Heart right ventricle (tissue), 16 donors: ENCODE data around the gene B2M. TPM values are rescaled to one million over a fixed set of nuclear protein-coding genes. Genes with fewer than 3 reads are reported as not detected.

Experiments
- ATAC-seq, 8 donors: fragments of 200-7000 bp; cut with Tn5 transposase; one replicate each; pipeline ENCODE4 v1.9.1; 2020; ENCODE audit warnings: mild to moderate bottlenecking in 8 of 8, moderate library complexity in 8 of 8, moderate number of reproducible peaks in 1 of 8
- DNase-seq, 2 donors: peaks; one replicate each; pipeline ENCODE4 v3.0.0-alpha.2; 2020
- H3K27ac ChIP-seq, 10 donors: fragments of 200-600 bp; sonication (generic) in 2 of 10; one replicate each; pipeline versions ENCODE4 v1.5.0 to v1.8.0; 2020 to 2022; ENCODE audit warnings: mild to moderate bottlenecking in 3 of 10
- H3K27me3 ChIP-seq, 7 donors: fragments of 200-600 bp; one replicate each; pipeline ENCODE4 v1.8.0; 2021 to 2022; ENCODE audit warnings: mild to moderate bottlenecking in 2 of 7
- H3K36me3 ChIP-seq, 9 donors: fragments of 200-600 bp; sonication (generic) in 1 of 9; one replicate each; pipeline versions ENCODE4 v1.5.0 to v1.8.0; 2020 to 2022; ENCODE audit warnings: mild to moderate bottlenecking in 2 of 9
- H3K4me1 ChIP-seq, 9 donors: fragments of 200-600 bp; sonication (generic) in 1 of 9; one replicate each; pipeline versions ENCODE4 v1.5.0 to v1.8.0; 2020 to 2022; ENCODE audit warnings: mild to moderate bottlenecking in 4 of 9
- H3K4me3 ChIP-seq, 10 donors: fragments of 200-600 bp; sonication (generic) in 2 of 10; one replicate each; pipeline versions ENCODE4 v1.5.0 to v1.8.0; 2020 to 2022; ENCODE audit warnings: mild to moderate bottlenecking in 7 of 10, moderate library complexity in 2 of 10
- H3K9me3 ChIP-seq, 11 donors: fragments of 200-600 bp in 10 of 11; sonication (generic) in 2 of 11; one replicate each; pipeline versions ENCODE4 v1.5.0 to v1.8.0; 2013 to 2022; ENCODE audit warnings: mild to moderate bottlenecking in 2 of 11, control low read depth in 1 of 11, moderate library complexity in 1 of 11
- WGBS, 2 donors: extraction: QIAGEN DNeasy Blood & Tissue Kit; methylation state at CpG; one replicate each; pipeline ENCODE4 v1.1.7; 2013; ENCODE audit warnings: inconsistent platforms in 1 of 2; 5-methylcytosine and 5-hydroxymethylcytosine counted together
- intact Hi-C, 10 donors: fragments of 100-400 bp; cut with DNase I; formaldehyde crosslinking; loops; one replicate each; pipeline versions ENCODE4 v1.11.1 to v1.14.2; 2022
- polyA plus RNA-seq, 2 donors: library from polyadenylated mRNA; stranded (reverse); fragments of 200-250 nt; gene quantifications; one replicate each; pipeline ENCODE4 v1.2.3, GENCODE V29; 2013
- total RNA-seq, 10 donors: library from RNA; stranded (reverse); fragmentation: NEBNext Ultra II Directional in 3 of 10; extraction: Animal tissue kit (Norgen Biotek cat#: 25700) in 3 of 10; gene quantifications; one replicate each; pipeline versions ENCODE4 v1.2.1 to v1.2.4, GENCODE V29; 2021 to 2023
- TF ChIP-seq, protein P1 (sequence below), 9 donors: fragments of 200-600 bp; sonication (generic) in 2 of 9; IDR thresholded peaks; one replicate each; pipeline versions ENCODE4 v1.5.0 to v1.8.0; 2021 to 2022; ENCODE audit warnings: antibody characterized with exemption in 9 of 9, mild to moderate bottlenecking in 5 of 9, moderate library complexity in 1 of 9
- donor health status: Arrhythmogenic right ventricular cardiomyopathy.
- donor health status: ischemic (EF 13 %, LVEDD 7.1; RV severe dilation, severe dysfunction).
- donor health status: healthy with polysubstance abuse.
- donor health status: DM: no; HTN: yes; CAD: no.
- donor health status: DM: no; HTN: no; CAD: no.
- donor health status: ischemic (EF 25% LVEDD 6.9; RV normal size, moderate dysfunction).
- donor health status: ischemic (EF 25% LVEDD 5.7; RV mildly dilated, moderate dysfunction).
- donor health status: healthy.
- donor health status: DM: yes; HTN: yes; CAD: no.
- donor health status: Ischemic cardiomyopathy.
- donor health status: ischemic (EF 35%, LVEDD 5.7; RV mildly dilated, moderate dysfunction).
- donor health status: nonischemic (EF 11% LVEDD 7.7; RV severe dilation, severe dysfunction).
- donor health status: DM: yes; HTN: yes; CAD: no.
- donor health status: PGD.
- donor health status: ischemic (EF 29% LVEDD 5.4; RV normal size, mild dysfunction).
- donor health status: nonischemic (EF 23%, LVEDD 6.1; RV moderate dilation, normal function).

The B2M gene
- total and polyA plus RNA-seq, 12 donors, result 782 to 5,382 (median 1,085) TPM

DNA sequence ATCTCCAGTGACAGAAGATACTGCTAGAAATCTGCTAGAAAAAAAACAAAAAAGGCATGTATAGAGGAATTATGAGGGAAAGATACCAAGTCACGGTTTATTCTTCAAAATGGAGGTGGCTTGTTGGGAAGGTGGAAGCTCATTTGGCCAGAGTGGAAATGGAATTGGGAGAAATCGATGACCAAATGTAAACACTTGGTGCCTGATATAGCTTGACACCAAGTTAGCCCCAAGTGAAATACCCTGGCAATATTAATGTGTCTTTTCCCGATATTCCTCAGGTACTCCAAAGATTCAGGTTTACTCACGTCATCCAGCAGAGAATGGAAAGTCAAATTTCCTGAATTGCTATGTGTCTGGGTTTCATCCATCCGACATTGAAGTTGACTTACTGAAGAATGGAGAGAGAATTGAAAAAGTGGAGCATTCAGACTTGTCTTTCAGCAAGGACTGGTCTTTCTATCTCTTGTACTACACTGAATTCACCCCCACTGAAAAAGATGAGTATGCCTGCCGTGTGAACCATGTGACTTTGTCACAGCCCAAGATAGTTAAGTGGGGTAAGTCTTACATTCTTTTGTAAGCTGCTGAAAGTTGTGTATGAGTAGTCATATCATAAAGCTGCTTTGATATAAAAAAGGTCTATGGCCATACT lies 4.0 kb downstream of the B2M start:
- H3K27me3 ChIP-seq, result no peaks in the 10 kb centered on the region
- DNase-seq (no peak), ATAC-seq (no peak)
- TF ChIP-seq, protein P1, sequence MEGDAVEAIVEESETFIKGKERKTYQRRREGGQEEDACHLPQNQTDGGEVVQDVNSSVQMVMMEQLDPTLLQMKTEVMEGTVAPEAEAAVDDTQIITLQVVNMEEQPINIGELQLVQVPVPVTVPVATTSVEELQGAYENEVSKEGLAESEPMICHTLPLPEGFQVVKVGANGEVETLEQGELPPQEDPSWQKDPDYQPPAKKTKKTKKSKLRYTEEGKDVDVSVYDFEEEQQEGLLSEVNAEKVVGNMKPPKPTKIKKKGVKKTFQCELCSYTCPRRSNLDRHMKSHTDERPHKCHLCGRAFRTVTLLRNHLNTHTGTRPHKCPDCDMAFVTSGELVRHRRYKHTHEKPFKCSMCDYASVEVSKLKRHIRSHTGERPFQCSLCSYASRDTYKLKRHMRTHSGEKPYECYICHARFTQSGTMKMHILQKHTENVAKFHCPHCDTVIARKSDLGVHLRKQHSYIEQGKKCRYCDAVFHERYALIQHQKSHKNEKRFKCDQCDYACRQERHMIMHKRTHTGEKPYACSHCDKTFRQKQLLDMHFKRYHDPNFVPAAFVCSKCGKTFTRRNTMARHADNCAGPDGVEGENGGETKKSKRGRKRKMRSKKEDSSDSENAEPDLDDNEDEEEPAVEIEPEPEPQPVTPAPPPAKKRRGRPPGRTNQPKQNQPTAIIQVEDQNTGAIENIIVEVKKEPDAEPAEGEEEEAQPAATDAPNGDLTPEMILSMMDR (IDR thresholded peaks at IDR 0.05), result no peak
- H3K27ac ChIP-seq, result peak overlapping the region in 9 of 10 donors; percentile 1 to 100 (median 38)
- peak overlapping the region in 6 of 10 donors; percentile 88 to 95 (median 90) for H3K4me3 ChIP-seq
- peaks cover 0 to 79% (median 37%) of the 10 kb centered on the region in 9 donors for H3K36me3 ChIP-seq
- H3K4me1 ChIP-seq, result peaks cover 5 to 71% (median 43%) of the 10 kb centered on the region in 9 donors
- H3K9me3 ChIP-seq, result no peaks in the 10 kb centered on the region
- intact Hi-C loops, result no loop called here
- 60 to 66% methylated on average over 6 of the region's 6 CpGs for WGBS, 2 donors

DNA sequence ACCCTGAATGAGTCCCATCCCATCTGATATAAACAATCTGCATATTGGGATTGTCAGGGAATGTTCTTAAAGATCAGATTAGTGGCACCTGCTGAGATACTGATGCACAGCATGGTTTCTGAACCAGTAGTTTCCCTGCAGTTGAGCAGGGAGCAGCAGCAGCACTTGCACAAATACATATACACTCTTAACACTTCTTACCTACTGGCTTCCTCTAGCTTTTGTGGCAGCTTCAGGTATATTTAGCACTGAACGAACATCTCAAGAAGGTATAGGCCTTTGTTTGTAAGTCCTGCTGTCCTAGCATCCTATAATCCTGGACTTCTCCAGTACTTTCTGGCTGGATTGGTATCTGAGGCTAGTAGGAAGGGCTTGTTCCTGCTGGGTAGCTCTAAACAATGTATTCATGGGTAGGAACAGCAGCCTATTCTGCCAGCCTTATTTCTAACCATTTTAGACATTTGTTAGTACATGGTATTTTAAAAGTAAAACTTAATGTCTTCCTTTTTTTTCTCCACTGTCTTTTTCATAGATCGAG lies 4.5 kb downstream of the B2M start:
- intact Hi-C loops, result no loop called here
- Histone ChIP-seq H3K36me3 (peaks cover 0 to 79% (median 37%) of the 10 kb centered on the region in 9 donors), H3K27ac (peak overlapping the region in 9 of 10 donors; percentile 1 to 100 (median 38)), H3K4me3 (peak overlapping the region in 6 of 10 donors; percentile 88 to 95 (median 90)), H3K27me3 (no peaks in the 10 kb centered on the region), H3K9me3 (no peaks in the 10 kb centered on the region), H3K4me1 (peaks cover 5 to 77% (median 43%) of the 10 kb centered on the region in 9 donors)
- ATAC-seq, result no peak
- TF ChIP-seq, protein P1 (IDR thresholded peaks at IDR 0.05), result no peak
- 56 to 60% methylated on average over 2 of the region's 2 CpGs for WGBS, 2 donors
- DNase-seq, result no peak

DNA sequence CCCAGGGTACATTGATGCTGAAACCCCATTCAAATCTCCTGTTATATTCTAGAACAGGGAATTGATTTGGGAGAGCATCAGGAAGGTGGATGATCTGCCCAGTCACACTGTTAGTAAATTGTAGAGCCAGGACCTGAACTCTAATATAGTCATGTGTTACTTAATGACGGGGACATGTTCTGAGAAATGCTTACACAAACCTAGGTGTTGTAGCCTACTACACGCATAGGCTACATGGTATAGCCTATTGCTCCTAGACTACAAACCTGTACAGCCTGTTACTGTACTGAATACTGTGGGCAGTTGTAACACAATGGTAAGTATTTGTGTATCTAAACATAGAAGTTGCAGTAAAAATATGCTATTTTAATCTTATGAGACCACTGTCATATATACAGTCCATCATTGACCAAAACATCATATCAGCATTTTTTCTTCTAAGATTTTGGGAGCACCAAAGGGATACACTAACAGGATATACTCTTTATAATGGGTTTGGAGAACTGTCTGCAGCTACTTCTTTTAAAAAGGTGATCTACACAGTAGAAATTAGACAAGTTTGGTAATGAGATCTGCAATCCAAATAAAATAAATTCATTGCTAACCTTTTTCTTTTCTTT lies 5.8 kb downstream of the B2M start:
- H3K27me3 ChIP-seq, result no peaks in the 10 kb centered on the region
- intact Hi-C loops, result no loop called here
- DNase-seq (no peak), ATAC-seq (no peak)
- H3K27ac ChIP-seq, result peak overlapping the region in 2 of 10 donors; percentile 30 to 99
- TF ChIP-seq, protein P1 (IDR thresholded peaks at IDR 0.05), result no peak
- H3K9me3 ChIP-seq, result no peaks in the 10 kb centered on the region
- 79 to 88% methylated on average over 2 of the region's 2 CpGs for WGBS, 2 donors
- H3K4me3 ChIP-seq, result peak overlapping the region in 2 of 10 donors; percentile 91 to 94
- H3K4me1 ChIP-seq, result peaks cover 5 to 82% (median 43%) of the 10 kb centered on the region in 9 donors
- H3K36me3 ChIP-seq, result peaks cover 0 to 79% (median 37%) of the 10 kb centered on the region in 9 donors

DNA sequence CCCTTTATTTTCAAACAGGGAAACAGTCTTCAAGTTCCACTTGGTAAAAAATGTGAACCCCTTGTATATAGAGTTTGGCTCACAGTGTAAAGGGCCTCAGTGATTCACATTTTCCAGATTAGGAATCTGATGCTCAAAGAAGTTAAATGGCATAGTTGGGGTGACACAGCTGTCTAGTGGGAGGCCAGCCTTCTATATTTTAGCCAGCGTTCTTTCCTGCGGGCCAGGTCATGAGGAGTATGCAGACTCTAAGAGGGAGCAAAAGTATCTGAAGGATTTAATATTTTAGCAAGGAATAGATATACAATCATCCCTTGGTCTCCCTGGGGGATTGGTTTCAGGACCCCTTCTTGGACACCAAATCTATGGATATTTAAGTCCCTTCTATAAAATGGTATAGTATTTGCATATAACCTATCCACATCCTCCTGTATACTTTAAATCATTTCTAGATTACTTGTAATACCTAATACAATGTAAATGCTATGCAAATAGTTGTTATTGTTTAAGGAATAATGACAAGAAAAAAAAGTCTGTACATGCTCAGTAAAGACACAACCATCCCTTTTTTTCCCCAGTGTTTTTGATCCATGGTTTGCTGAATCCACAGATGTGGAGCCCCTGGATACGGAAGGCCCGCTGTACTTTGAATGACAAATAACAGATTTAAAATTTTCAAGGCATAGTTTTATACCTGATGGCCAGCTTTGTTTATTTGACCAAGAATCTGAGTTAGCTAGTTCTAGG lies 7.0 kb downstream of the B2M start:
- intact Hi-C loops, result no loop called here
- peaks cover 5 to 92% (median 43%) of the 10 kb centered on the region in 9 donors for H3K4me1 ChIP-seq
- no peak overlapping the region for H3K4me3 ChIP-seq
- 67 to 70% methylated on average over 4 of the region's 4 CpGs for WGBS, 2 donors
- no peak for DNase-seq
- no peak overlapping the region for H3K27ac ChIP-seq
- H3K9me3 ChIP-seq, result no peaks in the 10 kb centered on the region
- ATAC-seq, result no peak
- H3K27me3 ChIP-seq, result no peaks in the 10 kb centered on the region
- peaks cover 0 to 67% (median 37%) of the 10 kb centered on the region in 9 donors for H3K36me3 ChIP-seq
- TF ChIP-seq, protein P1 (IDR thresholded peaks at IDR 0.05), result no peak
